GM19467 (cell line): ENCODE data around the gene CYP19A1.
A peak's percentile ranks its signal among the peaks of the same experiment; 100 is the strongest.

Experiments used
- ATAC-seq: cut with Tn5 transposase; IDR thresholded peaks from one replicate; pipeline ENCODE4 v1.9.1; 2021; ENCODE audit warnings: mild to moderate bottlenecking, moderate library complexity; ENCODE audit not compliant: unreplicated experiment

CYP19A1 gene

GRCh38 chr15:51363383-51363782 lies 25.0 kb upstream of the CYP19A1 start:
- no peak for ATAC-seq

DNA sequence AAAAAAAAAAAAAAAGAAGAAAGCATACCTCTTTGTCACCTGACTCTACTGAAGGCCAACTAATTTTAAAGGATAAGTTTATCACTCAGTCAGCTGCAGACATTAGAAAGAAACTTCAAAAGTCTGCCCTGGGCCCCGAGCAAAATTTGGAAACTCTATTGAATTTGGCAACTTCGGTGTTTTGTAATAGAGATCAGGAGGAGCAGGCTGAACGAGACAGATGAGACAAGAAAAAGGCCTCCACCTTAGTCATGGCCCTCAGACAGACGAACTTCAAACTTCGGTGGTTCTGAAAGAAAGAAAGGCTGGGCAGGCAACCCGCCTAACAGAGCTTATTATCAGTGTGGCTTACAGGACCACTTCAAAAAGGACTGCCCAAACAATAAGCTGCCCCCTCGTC lies 21.6 kb upstream of the CYP19A1 start:
- no peak for ATAC-seq

- no peak for ATAC-seq
Observed at GRCh38 chr15:51356983-51357382, 18.6 kb upstream of the CYP19A1 start.

DNA sequence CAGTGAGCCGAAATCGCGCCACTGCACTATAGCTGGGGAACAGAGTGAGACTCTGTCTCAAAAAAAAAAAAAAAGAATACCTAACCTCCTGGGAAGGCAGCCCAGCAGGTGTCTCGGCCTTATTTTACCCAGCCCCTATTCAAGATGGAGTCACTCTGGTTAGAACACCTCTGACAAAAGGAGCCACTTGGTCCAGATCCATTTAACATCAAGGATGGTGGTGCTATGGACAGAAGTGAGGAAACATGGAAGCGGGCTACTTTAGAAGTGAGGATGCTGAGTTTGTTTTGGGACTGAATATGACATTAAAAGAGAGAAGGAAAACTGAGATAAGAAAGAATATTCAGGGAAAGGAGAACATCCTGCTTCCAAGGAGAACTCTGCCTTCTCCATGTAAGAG lies 17.8 kb upstream of the CYP19A1 start:
- ATAC-seq, result no peak

- no peak for ATAC-seq
Observed at GRCh38 chr15:51355096-51355495, 16.7 kb upstream of the CYP19A1 start.

GRCh38 chr15:51353976-51354375 lies 15.6 kb upstream of the CYP19A1 start:
- no peak for ATAC-seq

- ATAC-seq, result no peak
Observed at GRCh38 chr15:51350723-51351122, 12.3 kb upstream of the CYP19A1 start.

DNA sequence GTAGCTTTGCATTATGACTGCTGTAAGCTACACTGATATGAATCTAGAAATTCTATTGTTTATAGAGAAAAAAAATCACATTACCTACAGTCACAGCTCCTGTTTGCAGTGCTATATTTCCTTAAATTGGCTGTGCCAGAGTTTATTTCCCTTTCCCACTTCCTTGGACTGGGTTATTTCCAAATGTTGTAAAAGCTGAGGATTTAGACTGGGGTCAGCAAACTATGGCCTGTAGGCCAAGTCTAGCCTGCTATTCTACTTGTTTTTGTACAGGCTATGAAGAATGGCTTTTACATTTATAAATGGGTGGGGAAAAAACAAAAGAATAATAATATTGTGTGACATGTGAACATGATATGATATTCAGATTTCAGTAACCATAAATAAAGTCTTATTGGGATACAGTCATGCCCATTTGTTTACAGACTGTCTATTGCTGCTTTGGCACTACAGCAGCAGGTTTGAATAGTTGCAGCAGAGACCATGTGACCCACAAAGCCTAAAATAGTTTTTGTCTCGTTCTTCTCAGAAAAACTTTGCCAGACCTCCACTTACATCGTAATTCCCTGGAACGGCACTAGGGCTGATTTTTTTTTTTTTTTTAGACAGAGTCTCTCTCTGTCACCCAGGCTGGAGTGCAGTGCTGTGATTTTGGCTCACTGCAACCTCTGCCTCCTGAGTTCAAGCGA lies 10.9 kb upstream of the CYP19A1 start:
- ATAC-seq, result no peak

DNA sequence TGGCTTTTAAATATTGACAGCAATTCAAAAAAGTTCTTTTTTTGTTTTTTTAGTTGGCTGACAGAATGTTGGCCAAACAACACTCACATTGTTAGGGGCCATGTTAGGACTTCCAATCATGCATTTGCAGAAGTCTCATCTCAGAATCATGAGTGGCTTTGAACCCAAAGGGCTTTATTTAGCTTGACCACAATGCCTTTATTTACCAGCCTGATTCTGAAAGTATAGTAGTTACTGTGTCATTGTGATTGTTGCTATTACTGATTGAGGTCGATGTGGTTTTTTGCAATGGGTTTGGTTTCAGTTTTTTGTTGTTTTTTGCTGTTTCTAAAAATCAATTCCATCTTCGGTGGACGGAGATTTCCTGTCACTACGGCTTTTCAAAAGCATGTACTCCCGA lies 10.3 kb upstream of the CYP19A1 start:
- peak; percentile 88 for ATAC-seq

DNA sequence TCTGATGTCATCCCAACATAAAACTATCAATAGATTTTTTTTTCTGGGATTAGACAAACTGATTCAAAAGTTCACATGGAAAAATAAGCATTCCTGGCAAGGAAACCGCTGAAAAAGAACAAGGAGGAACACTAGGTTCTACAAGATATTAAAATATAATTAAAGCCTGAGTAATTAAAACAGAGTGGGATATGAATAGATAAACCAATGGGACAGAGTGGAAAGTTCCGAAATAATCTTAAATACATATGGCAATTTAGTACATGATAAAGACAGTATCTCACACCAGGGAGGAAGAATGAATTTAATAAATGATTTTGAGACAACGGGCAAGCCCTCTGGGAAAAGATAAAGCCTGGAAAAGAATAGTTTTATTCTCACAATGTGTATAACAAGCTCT lies 7.7 kb upstream of the CYP19A1 start:
- no peak for ATAC-seq

- no peak for ATAC-seq
Observed at GRCh38 chr15:51343466-51343865, 5.1 kb upstream of the CYP19A1 start.

DNA sequence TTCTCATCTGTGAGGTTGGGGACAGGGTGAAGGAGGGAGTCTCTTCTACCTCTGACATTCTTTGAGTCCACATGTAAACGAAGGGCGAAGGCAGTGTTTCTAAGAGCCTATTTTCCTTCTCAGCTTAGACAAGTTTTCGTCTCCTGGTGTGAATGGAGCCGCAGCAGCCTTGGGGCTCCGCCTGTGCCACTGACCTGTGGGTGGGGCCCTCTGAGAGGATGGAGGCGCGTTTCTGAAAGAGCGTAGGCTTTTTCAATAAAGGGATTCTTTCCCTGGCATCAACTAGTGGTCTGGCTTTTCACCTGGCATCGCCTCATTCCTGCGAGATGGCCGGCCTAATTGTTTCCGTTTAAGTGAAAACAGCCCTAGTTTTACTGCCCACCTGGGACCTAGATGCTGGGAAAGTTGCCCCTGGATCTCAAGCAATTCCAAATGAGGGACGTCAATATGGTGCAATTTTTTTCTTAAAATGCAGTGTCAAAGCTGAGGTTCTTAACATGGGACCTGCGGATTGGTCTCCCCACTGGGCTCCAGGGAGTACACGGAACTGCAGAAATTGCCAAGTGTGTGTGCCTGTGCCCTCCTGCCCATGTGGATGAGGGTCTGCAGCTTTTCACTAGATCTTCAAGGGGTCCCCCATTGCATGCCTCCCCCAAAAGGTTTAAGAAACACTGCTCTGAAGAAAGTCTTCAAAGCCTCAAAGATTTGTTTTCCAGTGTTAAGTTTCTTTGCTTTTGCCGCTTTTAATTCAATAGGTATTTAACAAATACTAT lies 4.0 kb upstream of the CYP19A1 start:
- no peak for ATAC-seq

DNA sequence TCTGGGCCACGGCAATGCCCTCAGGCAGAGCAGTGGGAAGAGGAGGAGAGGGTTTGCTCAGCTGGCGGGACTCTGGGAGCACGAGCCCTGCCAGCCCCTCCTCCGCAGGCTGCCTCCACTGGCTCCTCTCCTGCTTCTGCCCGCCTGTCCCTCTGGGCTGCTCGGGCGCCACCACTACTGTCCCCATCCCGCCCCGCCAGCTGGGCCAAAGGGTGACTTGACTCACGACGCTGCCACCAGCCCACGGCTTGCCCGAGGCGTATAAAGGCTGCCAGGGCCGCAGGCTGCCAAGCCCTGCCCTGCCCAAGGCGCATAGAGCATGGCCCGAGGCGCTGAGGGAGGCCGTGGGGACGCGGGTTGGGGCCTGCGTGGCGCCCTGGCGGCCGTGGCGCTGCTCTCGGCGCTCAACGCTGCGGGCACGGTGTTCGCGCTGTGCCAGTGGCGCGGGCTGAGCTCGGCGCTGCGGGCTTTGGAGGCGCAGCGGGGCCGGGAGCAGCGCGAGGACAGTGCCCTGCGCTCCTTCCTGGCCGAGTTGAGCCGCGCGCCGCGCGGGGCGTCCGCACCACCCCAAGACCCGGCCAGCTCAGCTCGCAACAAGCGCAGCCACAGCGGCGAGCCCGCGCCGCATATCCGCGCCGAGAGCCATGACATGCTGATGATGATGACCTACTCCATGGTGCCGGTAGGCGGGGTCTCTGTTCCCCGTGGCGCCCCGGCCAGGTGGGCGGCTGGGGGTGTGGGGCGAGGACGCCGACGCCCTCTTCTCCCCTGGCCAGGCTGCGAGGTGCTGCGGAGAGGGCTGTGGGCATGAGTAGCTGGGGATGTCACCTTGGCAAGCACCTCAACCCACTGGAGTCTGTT lies 3.2 kb upstream of the CYP19A1 start, which contains the start of gene GLDN:
Gene GLDN (plus strand): TSS at position 290 of the 861 bp plus-strand sequence. CDS start 30 bp downstream, at position 320.
- no peak for ATAC-seq

- ATAC-seq, result peak; percentile 70
Observed at GRCh38 chr15:51335538-51336410, 2.6 kb downstream of the CYP19A1 start.

GRCh38 chr15:51335087-51335486 lies 3.3 kb downstream of the CYP19A1 start:
- ATAC-seq, result peak; percentile 13

DNA sequence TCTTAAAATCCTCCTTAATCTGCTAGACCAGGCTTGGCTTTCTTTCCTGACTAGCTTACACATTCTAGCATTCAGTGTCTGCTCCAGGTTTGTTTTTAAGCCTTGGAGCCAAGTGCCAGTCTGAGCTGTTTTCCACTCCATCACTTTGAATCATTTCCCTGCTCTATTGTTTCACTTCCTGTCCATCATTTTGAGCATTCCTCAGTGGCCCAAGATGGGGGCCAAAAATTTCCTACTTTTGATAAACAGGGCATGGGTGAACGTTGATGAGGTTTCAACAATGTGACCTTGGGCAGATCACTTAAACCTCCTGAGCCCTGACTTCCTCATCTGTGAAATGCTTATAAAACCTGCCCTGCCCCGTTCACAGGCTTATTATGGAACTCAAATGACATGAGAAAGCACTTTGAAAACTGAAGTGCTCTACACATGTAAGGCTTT lies 4.4 kb downstream of the CYP19A1 start:
- ATAC-seq, result no peak

GRCh38 chr15:51333571-51333970 lies 4.8 kb downstream of the CYP19A1 start:
- no peak for ATAC-seq

- ATAC-seq, result no peak
Observed at GRCh38 chr15:51332206-51333147, 5.9 kb downstream of the CYP19A1 start.

DNA sequence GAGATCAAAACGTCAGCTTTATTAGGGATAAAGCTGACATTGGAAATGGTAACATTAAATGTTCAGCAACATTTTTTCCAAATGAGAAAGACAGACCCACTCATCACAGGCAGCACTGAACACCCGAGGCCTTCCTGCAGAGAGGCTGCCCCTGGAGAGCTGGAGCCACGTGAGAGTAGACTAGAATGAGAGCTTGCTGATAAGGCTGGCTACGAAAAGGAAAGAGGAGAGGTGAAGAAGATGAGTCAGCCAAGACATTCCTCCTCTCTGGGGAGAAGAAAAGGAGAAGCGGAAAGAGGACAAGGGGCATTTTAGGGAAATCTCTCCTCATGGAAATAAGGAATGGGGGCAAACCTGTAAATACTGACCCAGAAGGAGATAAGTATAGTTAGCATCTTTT lies 7.3 kb downstream of the CYP19A1 start:
- ATAC-seq, result no peak
